Germinal center (tissue), 1 donor: ENCODE data around the gene FKBP7.
"Not testable (repeated sequence)": the region's sequence is repeated elsewhere in the genome, so short reads cannot be mapped to it uniquely, and the experiment has no call there.

Experiments used
- DNase-seq: peaks from one replicate; pipeline ENCODE4 v3.0.0; 2012; ENCODE audit warnings: mixed read lengths, low spot score

The FKBP7 gene

GRCh38 chr2:178485356-178485755, 7.0 kb upstream of the FKBP7 start:
- no peak for DNase-seq

DNA sequence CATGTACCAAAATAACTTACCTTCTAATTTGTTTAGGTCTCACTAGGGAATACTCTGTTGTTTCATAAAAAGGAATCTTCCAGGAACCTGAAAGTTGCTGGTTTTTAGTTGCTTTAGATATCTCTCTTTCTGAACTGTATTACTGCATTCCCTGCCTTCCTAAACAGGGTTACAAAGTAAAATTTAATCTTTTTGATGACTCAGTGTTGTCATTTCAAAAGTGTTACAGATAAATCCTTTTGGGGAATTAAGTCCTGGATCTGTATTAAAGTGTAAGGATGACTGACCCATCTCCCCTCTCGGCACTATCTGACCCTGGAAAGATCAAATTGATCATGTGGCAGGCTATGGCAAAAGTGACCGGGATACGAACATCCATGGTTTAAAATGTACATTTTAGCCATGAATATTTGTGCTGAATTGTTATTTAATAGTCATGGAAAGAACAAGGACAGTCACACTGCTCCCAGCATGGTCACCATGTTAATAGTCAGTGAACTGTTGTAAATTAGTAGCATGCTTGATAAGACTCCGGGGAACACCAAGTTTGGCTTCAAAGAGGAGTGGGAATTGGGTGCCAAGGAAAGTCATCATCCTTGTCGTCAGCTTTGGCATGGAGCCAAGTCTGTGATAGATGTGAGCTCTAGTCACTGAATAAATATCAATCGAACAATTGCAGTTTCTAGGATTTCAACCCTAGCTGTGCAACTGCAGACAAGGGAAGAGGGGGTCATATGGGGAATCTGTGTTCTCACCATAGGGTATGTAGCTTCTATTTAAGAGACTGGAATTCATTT, 6.0 kb upstream of the FKBP7 start:
- no peak for DNase-seq

DNA sequence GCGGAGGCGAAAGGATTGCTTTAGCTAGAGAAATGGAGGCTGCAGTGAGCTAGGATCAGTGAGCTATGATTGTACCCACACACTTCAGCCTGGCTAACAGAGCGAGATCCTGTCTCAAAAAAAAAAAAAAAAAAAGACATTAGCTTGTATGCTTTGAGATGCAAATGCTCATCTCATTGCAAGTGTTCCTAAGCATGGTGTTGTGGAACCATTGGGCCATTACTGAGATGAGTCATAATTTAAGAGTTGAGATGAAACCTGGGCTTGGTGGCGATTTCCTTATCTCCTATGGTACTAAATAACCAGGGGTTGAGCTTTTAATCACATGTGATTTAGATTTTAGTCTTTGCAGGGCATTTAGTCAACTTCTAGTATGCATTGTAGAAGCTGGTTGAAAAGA, 4.0 kb upstream of the FKBP7 start:
- peak; percentile 48 for DNase-seq

GRCh38 chr2:178480227-178481181, 2.1 kb upstream of the FKBP7 start, which contains the start of gene PLEKHA3:
Gene PLEKHA3, plus strand, starts transcription at chr2:178480457. Its CDS starts 413 bp downstream, at chr2:178480870.
- DNase-seq, result peak; percentile 84

DNA sequence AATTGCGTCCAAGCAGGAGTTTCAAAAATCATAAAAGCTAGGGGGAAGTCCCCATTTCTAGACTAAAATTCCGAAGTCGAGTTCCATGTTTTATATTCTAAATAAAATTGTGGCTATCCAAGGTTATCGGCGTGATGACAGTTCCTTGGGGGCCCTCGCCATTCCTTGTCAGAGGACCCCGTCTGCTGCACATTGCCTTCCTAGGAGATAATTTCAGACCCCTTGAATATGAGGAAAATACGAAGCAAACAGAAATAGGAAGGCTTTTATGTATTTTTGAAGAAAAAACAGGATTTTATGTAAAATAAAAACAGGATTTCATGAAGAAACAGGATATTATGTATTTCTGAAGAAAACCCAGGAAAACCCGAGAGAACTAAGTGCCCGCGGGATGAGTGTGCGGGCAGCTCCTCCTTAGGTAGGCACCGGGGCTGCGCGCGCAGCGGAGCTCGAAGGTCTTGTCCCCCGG, 1.4 kb upstream of the FKBP7 start:
- no peak for DNase-seq

DNA sequence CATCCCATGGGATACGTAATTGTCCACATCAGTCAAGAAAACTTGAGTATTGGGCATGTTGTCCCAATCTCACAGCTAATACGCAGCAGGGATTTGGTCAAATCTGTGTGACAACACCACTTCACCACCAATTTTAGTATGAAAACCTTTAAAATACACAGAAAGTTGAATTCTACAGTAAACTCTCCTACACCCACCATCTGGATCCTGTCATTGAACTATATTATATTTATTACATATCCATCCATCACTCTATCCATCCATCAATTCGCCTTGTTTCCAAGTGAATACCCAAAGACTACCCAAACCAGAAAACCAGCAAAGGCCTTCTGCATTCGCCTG, 846 bp upstream of the FKBP7 start:
- DNase-seq, result no peak

DNA sequence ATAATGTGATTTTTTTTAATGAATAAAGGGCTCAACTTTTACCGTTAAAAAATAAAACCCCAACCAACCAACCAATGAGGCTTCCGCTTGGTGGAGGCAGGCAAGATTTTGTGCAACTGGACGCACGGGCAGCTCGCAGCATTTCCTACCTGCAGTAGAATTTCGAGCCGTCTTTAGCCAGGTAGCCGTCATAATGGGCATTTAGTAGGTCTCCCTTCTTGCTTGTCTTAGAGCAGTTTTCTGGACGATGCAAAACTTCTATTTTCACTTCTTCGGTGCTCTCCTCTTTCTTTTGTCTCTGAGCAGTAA, 316 bp downstream of the FKBP7 start:
- peak; percentile 15 for DNase-seq

- no peak for DNase-seq
Measured at GRCh38 chr2:178477443-178478129, 814 bp downstream of the FKBP7 start.

DNA sequence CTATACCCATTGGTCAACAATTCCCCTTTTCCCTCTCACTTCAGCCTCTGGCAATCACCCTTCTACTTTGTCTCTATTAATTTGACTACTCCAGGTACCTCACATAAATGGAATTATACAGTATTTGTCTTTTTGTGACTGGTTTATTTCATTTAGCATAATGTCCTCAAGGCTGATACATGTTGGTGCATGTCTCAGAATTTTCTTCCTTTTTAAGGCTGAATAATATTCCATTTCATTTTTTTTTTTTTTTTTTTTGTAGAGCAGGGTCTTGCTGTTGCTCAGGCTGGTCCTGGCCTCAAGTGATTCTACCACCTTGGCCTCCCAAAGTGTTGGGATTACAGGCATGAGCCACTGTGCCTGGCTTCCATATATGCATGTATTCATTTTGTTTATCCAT, 1.9 kb downstream of the FKBP7 start:
- DNase-seq, result no peak

DNA sequence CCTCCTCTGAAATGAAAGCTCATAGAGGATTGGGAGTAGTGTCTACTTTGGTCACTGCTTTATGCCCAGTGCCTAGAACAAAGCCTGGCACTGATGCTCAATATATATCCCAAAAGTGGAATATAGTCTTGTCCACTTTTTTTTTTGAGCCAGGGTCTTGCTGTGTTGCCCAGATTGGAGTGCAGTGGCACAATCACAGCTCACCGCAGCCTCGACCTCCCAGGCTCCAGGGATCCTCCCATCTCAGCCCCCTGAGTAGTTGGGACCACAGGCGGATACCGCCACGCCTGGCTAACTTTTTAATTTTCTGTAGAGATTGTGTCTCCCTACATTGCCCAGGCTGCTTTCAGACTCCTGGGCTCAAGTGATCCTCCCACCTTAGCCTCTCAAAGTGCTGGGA, 3.8 kb downstream of the FKBP7 start:
- DNase-seq, result no peak

- no peak for DNase-seq
Measured at GRCh38 chr2:178473931-178474330, 4.5 kb downstream of the FKBP7 start.

DNA sequence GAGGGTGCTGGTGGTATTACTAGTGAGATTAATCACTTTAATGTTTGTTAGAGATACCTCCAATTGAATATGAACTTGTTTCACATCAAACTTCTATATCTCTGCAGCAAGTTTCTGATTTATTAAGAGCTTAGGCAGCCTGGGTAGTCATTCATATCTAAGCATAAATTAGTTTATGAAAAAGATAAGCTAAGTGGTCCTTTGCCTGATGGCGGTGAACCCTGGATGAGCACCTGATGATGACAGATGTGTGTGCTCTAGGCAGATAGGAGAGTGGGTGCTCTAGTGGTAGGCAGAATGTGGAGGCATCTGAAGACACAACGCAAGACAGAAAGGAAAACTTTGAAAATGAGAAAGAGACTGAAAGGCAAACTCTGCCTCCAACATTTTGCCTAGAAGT, 5.0 kb downstream of the FKBP7 start:
- no peak for DNase-seq

GRCh38 chr2:178471313-178471712, 7.1 kb downstream of the FKBP7 start:
- not testable (repeated sequence) for DNase-seq

- DNase-seq, result no peak
Measured at GRCh38 chr2:178469219-178469849, 9.1 kb downstream of the FKBP7 start.

DNA sequence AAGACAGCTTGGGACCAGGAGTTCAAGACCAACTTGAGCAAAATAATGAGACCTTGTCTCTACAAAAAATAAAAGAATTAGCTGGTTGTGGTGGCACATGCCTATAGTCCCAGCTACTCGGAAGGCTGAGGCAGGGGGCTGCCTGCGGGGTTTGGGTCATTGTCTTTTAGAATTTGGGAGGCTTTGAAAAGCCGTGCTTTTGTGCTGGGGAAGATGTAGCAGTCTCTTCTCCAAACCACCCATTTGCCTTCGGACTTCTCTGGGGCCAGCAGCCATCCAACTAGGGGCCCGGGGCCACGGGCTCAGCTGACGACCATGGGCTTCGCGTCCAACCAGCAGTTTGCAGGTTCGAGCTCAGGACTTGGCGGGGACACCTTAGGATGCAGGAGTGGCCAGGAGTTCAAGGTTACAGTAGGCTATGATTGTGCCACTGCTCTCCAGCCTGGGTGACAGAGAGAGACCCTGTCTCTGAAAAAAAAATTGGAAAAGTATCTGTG, 21.0 kb downstream of the FKBP7 start:
- no peak for DNase-seq

GRCh38 chr2:178455947-178456346, 22.5 kb downstream of the FKBP7 start:
- DNase-seq, result no peak

DNA sequence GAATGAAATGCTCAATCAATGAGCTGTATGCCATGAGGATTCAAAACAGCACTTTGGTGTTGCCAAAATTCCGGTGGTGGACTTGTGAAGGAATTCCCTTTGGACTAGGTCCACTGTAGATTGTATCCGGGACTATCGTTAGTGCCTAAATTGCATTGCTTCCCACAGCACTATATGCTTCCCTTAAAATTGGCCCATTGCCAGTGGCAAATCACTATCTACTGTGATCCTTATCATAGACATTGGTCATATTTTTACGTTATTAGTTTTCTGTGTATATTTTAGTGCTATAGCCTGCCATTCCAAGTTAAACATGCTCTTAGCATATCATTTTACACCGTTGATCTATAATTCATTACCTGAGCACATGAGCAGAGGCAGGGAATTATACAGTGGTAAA, 25.5 kb downstream of the FKBP7 start:
- no peak for DNase-seq

GRCh38 chr2:178452334-178452733, 26.1 kb downstream of the FKBP7 start:
- no peak for DNase-seq

- DNase-seq, result peak; percentile 96
Measured at GRCh38 chr2:178450774-178451525, 27.4 kb downstream of the FKBP7 start, which contains the start of the genes PJVK and PRKRA. Gene PJVK, plus strand, starts transcription at chr2:178451378. Its CDS starts 2,032 bp downstream, at chr2:178453410. Gene PRKRA, minus strand, starts transcription at chr2:178451175. Its CDS starts 145 bp downstream, at chr2:178451030.

- DNase-seq, result peak; percentile 78
Measured at GRCh38 chr2:178450524-178450773, 28.0 kb downstream of the FKBP7 start.
